DMS153 treated with DMSO at 0.1 percent for 48 hours (cell line): Measurements from ENCODE around the gene CD8A.
"Not testable (repeated sequence)": the region's sequence is repeated elsewhere in the genome, so short reads cannot be mapped to it uniquely, and the experiment has no call there.

Source experiments
- DNase-seq: peaks from one replicate; lab custom pipeline; 2025; ENCODE audit not compliant: unreplicated experiment; lab: John Stamatoyannopoulos, UW

The CD8A gene

DNA sequence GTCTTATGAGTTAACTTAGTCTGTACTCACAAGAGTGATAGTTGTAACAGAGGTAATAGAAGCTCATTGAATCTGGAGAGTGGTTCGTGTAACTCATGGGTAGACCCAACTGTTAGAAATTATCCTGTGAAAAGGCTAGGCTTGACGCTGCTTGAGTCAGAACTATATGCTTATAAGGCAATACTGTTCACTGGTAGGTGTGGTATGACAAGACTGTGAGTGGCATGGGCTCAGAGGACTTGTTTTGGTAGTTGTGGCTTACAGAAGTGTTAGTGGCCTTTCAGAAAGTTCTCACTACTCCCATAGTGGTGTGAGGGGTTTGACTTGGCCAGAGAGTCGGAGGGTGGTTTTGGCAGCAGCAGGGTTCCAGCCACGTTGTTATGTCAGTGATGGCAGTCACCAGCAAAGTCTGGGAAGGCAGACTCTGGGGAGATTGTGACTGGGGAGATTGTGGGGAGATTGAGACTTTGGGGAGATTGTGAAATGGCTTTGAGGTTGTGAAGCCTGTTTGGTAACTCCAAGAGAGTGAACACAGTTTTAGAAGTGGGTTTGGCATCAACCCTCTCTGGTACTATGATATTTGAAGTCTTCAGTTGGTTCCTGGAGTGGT lies 48.7 kb downstream of the CD8A start:
- not testable (repeated sequence) for DNase-seq

DNA sequence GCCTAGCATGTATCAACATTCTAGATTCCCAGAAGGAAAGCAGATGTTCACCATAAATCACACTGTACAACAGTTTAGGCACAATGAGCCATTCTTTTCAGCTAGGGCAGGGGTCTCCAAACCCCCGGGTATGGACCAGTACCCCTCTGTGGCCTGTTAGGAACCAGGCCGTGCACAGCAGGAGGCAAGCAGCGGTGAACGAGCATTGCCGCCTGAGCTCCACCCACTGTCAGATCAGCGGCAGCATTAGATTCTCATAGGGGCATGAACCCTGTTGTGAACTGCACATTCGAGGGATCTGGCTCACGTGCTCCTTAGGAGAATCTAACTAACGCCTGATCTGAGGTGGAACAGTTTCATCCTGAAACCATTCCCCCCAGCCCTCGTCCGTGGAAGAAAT lies 50.8 kb downstream of the CD8A start:
- DNase-seq, result not testable (repeated sequence)

DNA sequence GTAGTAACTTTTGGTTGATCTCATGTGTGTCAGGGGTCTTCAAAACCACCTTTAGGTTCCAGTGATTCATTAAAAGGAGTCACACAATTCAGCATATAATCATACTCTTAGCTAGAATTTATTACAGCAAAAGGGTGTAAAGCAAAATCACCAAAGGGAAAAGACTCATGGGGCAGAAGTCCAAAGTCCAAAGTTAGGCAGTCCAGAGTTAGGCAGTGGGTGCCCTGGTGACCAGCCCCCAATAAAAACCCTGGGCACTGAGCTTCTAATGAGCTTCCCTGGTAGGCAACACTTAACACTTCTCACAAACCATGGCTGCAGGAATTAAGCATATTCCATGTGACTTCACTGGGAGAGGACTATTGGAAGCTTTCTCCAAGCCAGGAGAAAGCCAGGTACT lies 51.2 kb downstream of the CD8A start:
- not testable (repeated sequence) for DNase-seq

GRCh38 chr2:86734896-86735295 lies 55.8 kb downstream of the CD8A start:
- DNase-seq, result not testable (repeated sequence)
